CD4-positive, alpha-beta T cell treated with Interleukin-2 at 100 ng/mL for 4 hours (primary cell): ENCODE measurements around the gene NOP58.
"Not testable (repeated sequence)": the region's sequence is repeated elsewhere in the genome, so short reads cannot be mapped to it uniquely, and the experiment has no call there.

Experiments
- DNase-seq: peaks from one replicate; pipeline ENCODE4 v3.0.0-alpha.2; 2020; ENCODE audit warnings: low spot score

The NOP58 gene

DNA sequence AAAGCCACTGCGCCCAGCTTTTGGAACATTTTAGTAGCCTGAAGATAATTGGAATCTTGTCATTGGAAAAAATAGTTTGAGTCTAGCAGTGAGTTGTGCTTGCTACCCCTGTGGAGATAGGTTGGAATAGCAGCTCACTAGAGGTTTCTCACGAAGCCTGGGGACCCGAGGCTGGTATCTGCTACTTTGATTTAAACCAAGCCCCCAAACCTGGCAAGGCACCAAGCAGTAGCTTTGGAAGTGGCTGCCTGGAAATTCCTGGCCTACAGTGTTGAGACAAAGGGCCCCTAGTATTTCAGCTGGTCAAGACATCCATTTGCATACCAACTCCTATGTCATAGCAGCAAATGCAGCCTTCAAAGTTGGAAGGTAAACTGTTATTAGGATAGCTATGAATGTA lies 42.1 kb downstream of the NOP58 start:
- DNase-seq, result no peak

DNA sequence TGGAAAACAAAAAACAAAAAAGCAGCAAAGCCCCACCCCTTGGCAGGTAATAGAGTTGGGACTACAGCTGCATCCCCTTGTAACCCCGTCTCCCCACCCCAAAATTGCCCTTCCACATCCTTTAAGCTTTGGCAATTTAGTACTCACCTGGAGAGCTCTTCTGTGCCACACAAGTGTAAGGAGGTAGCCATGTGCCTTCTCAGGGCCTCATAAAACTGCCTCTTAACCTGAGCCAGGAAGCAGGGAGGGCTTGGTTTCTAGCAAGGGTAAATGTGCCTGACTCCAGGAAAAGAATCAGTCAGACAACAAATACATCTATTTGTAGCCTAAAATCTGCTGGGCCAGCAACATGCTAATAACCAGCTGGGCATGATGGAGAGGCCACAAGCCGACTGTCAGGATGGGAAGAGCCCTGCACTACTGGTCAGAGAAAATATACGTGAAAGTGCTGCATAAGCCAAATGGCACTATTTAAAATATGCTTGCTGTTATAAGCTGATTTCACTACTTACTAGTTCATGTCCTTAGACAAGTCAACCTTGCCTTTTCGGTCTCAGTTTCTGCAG lies 46.3 kb downstream of the NOP58 start:
- no peak for DNase-seq

DNA sequence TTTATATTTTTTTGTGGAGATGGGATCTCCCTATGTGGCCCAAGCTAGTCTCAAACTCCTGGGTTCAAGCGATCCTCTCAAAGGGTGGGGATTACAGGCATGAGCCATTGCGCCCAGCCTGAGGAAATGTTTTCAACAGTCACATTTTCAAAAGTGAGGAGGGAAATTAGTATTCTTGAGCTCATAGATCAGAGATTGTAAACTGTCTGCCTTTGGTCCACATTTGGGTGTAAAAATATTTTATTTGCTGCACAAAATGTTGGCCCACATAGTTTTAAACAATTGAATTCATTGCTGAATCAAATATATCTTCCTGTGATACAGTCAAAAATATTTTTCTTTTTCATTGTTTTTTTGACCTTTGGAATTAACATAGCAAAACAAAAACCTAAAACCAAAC lies 48.6 kb downstream of the NOP58 start:
- DNase-seq, result no peak

DNA sequence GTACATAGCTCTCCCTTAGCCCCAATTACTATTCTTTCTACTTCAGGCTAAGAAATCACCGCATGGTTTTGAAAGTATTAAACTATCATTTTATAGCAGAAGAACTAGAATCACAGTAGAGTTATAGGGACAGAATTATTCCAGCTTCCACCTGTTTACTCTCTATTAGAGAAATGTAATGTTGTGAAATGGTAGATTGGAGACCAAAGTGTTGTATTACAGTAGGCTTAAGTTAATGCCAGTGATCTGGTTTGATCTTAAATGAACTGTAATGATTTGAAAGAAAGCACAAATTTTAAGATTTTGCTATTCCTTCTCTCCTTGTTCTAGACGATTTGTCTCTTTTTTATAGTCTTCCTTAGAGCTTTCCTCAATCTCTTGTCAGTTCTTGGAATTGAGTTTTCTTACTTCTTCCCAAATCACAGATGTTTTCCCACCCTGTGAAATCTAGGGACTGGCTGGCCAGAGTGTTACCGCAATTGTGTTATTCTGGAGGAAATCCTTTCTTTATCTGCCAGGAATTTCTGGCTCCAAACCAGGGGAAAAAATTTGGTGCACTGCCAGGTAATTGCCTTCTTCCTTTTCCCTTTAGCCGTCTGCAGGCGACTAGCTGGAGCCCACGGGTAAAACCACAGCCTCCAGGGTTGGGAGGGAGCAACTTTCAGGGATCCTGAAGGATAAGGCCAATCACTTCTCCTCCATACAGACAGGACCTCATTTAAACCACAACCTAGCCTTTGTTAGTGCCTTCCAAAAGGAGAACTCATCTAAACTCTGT lies 51.7 kb downstream of the NOP58 start:
- DNase-seq, result no peak

DNA sequence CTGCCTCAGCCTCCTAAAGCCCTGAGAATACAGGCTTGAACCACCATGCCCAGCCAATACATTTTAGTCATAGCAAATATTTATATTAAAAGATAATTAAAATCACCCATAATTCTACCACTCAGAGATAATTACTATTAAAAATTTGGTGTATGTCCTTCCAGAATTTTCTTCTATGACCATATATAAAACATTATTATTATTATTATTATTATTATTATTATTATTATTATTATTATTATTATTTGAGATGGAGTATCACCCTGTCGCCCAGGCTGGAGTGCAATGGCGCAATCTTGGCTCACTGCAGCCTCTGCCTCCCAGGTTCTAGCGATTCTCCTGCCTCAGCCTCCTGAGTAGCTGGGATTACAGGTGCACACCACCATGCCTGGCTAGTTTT lies 54.8 kb downstream of the NOP58 start:
- DNase-seq, result not testable (repeated sequence)

DNA sequence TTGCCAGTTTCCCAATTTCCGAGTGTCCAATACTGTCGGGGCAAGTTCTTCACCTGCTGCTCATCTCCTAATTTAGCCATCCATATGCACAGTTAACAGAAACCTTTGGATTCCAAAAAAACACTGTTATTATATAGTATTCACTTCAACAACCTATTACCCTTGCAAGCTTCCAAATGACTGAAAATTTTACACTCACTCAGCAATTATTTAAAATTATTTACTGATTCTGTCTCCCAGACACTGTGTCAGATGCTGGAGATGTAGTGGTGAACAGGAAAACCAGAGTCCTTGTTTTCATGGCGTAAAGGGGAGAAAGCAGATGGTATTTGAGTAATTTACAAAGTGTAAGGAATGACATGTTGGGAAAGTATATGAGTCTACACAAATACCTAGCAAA lies 56.9 kb downstream of the NOP58 start:
- no peak for DNase-seq

DNA sequence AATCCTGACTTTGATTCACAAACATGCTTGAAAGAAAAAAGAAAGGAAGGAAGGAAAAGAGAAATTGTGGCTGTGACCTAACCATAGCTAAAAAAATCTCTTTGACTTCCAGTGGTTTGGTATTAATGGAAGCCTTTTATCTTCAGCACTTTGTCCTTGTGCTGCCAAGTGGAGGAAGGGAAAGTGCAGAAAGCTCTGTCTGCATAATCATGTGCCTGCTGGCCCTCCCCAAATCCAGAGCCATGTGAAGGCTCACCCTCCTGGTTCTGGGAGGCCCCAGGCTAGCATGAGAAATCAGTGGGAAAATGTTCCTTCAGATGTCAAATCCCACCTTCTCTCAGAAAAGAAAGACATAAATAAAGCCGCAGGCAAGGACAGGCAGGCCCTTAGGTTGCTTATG lies 62.3 kb downstream of the NOP58 start:
- no peak for DNase-seq

DNA sequence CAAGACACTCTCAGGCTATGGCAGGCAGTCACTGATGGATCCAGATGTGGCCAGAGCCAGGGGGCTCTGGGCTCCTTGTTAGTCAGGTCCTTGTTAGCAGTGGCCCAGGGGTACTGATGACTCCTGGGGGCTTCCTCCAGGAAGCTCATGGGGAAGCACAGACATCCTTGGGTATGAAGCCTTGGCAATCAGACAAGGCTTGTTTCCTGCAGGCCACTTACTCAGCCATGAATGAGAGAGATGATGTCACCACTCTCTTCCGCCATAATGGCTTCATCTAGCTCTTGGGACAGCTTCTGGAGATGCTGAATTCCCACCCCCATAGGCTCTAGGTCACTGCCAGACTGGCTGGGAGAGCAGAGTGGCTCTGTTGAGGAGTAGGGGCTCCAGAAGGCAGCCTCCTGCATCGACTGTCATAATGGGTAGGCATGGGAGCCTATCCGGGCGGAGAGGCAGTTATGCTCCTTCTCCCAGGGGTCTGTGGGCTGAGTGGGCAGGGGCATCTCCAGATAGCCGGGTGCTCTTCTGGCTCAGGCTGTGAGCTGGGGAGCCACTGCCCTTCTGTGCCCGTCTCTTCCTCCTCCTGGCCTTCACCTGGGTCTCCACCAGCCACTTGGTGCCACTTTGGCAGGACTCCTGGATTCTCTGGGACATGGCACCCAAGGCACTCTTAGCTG lies 70.4 kb downstream of the NOP58 start:
- no peak for DNase-seq

DNA sequence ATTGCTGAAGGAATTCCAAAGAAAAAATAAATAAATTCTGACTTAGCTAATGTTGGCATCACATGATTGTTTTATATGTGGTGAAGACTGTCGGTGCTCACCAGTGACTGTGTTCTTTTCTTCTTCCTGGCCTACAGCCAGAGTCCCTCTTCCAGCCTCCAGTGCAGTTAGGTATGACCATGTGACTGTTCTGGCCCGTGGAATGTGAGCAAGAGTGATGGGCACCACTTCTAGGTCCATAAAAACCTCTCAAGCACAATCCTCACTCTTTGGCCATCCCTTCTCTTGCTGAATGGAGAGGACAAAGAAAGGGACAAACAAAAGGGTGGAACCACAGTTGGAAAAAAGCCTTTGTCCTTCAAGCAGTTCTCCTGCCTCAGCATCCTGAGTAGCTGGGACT lies 71.6 kb downstream of the NOP58 start:
- no peak for DNase-seq

DNA sequence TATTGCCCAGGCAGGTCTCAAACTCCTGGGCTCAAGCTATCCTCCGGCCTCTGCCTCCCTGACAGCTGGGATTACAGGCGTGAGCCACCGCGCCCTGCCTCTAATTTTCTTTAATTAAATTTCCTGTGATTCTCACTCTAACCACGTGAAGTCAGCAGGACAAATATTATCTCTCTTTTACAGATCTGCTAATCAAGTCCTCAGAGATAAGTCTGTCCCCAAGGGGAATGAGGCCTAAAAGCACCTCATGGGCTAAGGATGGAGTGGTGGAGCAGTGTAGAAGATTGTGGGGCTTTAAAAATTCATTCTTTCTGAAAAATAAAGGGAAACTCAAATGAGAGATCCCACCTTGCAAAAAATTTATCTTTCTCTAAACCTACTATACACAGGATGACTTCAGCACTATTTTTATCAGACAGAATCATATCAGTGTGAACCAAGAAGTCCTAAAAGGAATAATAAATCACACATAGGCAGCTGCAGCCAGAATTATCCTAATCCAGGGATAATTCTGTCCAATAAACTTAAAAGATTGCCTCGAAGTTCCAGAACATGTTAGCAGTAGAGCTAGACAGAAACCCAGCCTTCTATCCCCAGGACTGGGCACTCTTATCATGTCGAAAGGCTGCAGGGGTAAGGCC lies 72.3 kb downstream of the NOP58 start:
- DNase-seq, result no peak

DNA sequence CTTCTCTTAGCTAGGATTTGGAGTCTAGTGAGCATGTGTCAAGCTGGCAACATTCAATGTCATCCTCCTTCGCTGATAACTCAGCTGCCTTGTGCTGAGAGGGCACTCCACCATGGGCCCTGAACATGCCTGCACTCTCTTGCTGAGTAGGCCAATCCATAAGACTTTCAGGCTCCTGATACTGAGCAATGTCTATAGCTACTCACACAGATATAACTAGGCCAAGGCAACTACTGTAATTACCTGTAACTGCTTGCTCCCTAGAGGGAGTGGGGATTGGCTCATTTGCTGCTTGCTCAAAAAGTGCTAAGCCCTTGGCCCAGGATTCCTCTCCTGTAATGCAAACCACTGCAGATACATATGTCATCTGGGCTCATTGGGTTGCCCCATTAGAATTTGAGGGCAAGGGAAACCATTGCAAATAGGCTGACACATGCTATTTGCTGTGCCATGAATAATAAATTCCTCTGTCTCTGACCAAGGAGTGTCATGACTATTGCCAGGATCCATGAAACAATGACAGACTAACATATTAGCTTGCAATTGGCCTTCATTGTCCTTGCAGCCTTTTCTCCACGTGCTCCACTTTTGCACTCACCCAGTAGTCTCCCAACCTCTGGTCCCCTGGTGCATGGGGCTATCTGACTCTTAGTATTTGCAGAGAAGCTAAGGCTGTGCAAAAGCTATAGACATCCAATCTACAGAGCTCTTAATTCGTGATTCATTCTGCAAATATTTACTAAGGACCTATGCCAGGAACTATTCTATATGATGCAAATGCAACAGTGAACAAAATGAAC lies 73.7 kb downstream of the NOP58 start:
- DNase-seq, result no peak

DNA sequence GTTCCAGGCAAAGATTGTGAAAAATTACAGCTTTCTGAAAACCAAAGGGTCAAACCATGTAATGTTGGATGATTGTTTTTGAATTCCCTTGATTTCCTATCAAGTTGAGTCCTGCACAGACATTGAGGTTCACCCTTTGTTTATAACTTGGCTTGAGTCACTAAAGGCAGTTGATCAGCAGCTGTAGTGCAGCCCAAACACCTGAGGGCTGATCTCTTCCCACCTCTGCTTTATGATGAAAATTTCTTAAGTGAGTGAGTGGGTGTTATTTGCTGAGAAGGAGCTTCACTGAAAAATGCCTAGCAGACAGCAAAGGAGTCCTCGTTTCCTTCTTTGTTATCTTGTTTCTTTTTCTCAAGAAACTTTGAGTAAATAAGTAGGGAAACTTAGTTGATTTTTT lies 78.6 kb downstream of the NOP58 start:
- DNase-seq, result no peak

DNA sequence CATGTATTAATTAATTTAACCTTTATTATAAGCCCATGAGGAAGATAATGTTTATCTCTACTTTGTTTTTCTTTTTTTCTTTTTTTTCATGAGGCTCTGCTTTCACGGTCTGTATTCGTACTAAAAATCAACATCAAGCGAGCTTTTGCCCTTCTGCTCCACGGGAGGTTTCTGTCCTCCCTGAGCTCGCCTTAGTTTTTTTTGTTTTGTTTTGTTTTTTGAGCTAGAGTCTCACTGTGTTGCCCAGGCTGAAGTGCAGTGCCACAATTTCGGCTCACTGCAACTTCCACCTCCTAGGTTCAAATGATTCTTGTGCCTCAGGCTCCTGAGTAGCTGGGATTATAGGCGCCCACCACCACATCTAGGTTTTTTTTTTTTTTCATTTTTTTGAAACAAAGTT lies 80.6 kb downstream of the NOP58 start:
- DNase-seq, result no peak
